ENCODE results near the gene FOXO3B. TPM values are rescaled to one million over a fixed set of nuclear protein-coding genes. Genes with fewer than 3 reads are reported as not detected.
"Not testable (repeated sequence)": the region's sequence is repeated elsewhere in the genome, so short reads cannot be mapped to it uniquely, and the experiment has no call there.

The FOXO3B gene
- total RNA-seq (3.0 TPM), polyA plus RNA-seq (ENCODE audit: insufficient read depth, low read depth, low replicate concordance) (0.49 TPM)
- long read RNA-seq, donor 1, partial matches to known transcripts, result 0 of 1 reads
- long read RNA-seq, donor 1, other reads (novel, unspliced or antisense), result 0 of 1 reads
- long read RNA-seq, donor 2, result 0 reads
- long read RNA-seq, donor 3, partial matches to known transcripts, result 0 of 3 reads
- long read RNA-seq, donor 3, other reads (novel, unspliced or antisense), result 0 of 3 reads
- long read RNA-seq, donor 4, partial matches to known transcripts, result 0 of 2 reads
- long read RNA-seq, donor 4, other reads (novel, unspliced or antisense), result 0 of 2 reads
- long read RNA-seq, donor 5, result 0 reads
- long read RNA-seq, donor 6, result 0 reads
- long read RNA-seq, donor 7, partial matches to known transcripts, result 0 of 2 reads
- long read RNA-seq, donor 7, other reads (novel, unspliced or antisense), result 0 of 2 reads
- long read RNA-seq, donor 8, result 0 reads
- long read RNA-seq, donor 9, partial matches to known transcripts, result 0 of 2 reads
- long read RNA-seq, donor 9, other reads (novel, unspliced or antisense), result 0 of 2 reads
- long read RNA-seq, donor 10, partial matches to known transcripts, result 0 of 2 reads
- long read RNA-seq, donor 10, other reads (novel, unspliced or antisense), result 0 of 2 reads

DNA sequence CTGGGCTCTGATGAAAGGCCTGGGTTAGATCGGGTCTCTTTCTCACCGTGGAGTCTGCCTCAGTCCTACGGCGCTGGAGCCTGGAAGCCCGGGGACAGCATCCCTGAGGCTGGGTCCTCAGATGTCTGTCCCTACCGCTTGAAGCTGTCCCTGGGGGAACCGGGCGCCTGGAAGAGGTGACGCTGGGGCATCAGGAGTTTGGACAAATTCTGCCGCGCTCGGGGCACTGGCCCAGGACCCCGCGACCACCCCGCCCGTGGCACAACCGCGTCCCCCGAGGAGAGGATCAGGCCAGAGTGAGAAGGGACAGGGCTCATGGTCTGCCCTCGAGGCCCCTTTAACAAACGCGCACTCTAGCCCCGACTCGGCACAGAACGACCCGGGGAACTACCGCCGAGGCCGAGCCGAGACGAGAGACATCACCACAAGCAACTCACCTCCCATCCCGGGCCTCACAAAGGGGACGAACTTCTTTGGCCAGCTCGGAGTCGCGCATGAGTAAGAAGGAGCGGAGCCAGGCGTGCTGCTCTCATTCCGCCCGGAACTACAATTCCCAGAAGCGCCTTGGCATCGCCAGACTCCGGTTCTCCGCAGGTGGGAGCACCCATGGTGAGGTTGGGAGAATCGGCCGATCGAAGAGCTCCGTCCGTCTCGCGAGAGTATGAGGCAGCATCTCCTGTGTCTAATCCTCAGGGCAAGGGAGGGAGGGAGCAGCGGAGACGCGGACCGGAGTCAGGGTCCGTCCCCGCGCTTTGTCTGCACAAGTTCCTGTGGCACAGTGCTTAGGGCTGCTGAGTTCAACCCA is at the start of gene FOXO3B:
Gene FOXO3B, minus strand, starts transcription at position 548 of the 805 bp plus-strand sequence. CDS start 663 bp downstream, outside the sequence.
- H3K36me3 ChIP-seq (ENCODE audit: control insufficient read depth in 2 of 3, insufficient read depth in 3 of 3, low read length in 3 of 3); H3K4me1 ChIP-seq (ENCODE audit: control insufficient read depth in 2 of 3, insufficient read depth in 2 of 3, low read depth in 1 of 3, low read length in 3 of 3); intact Hi-C loops (cut with DNase I); H3K9me3 ChIP-seq (ENCODE audit: control insufficient read depth in 2 of 3, insufficient read depth in 1 of 3, low read length in 3 of 3); H3K27ac ChIP-seq (ENCODE audit: low read depth in 2 of 2, low read length in 2 of 2); H3K27me3 ChIP-seq (ENCODE audit: control insufficient read depth, insufficient read depth, low read length): not testable (repeated sequence)
- peak within 1 kb of the TSS; percentile 49 to 78 (median 56) for H3K4me3 ChIP-seq (ENCODE audit: low read length in 3 of 3)
- peak within 1 kb of the TSS in 2 of 3 donors; percentile 34 to 39 for H3K9ac ChIP-seq (ENCODE audit: low read length in 3 of 3)
- DNase-seq (peak; percentile 89 to 99 (median 93)), FAIRE-seq (peak; percentile 95)

DNA sequence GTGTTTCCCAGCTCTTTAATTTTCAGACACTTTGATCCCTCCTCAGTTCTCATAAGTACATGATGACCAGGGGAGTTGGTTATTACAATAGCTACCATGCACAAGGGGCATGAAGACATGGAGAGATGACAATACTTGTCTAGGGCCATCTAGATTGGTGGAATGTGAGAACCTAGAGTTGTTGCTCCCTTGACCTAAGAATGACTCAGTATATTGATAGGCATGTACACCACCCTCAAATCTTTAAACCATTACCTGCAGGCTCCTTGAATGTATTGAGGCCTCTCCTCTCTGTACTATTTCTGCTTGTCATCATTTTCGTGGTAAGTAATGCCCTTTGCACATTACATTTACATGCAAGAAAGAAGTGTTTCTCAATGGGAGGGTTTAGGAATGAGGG is 41.4 kb upstream of the FOXO3B start:
- H3K4me1 ChIP-seq (ENCODE audit: control insufficient read depth in 2 of 3, insufficient read depth in 2 of 3, low read depth in 1 of 3, low read length in 3 of 3); H3K4me3 ChIP-seq (ENCODE audit: low read length in 3 of 3); DNase-seq; intact Hi-C loops (cut with DNase I); H3K27ac ChIP-seq (ENCODE audit: low read depth in 2 of 2, low read length in 2 of 2); H3K36me3 ChIP-seq (ENCODE audit: control insufficient read depth in 2 of 3, insufficient read depth in 3 of 3, low read length in 3 of 3); H3K9ac ChIP-seq (ENCODE audit: low read length in 3 of 3); H3K9me3 ChIP-seq (ENCODE audit: control insufficient read depth in 2 of 3, insufficient read depth in 1 of 3, low read length in 3 of 3); H3K27me3 ChIP-seq (ENCODE audit: control insufficient read depth, insufficient read depth, low read length); FAIRE-seq: not testable (repeated sequence)

DNA sequence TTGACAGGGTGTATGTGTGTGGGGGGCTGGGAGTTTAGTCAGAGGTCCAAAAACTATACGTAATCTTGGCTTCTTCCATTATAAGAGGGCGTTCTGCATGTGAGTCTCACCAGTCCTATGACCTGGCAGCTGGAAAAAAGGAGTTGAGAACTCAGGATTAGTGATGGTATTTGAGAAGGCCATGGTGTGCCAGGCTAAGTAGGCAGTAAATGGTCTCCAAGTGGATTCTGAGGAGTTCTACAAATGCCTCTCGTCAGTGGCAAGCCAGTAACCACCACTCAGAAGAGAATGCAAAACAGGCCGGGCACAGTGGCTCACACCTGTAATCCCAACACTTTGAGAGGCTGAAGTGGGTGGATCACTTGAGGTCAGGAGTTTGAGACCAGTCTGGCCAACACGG is 40.5 kb upstream of the FOXO3B start:
- H3K4me1 ChIP-seq (ENCODE audit: control insufficient read depth in 2 of 3, insufficient read depth in 2 of 3, low read depth in 1 of 3, low read length in 3 of 3); H3K4me3 ChIP-seq (ENCODE audit: low read length in 3 of 3); intact Hi-C loops (cut with DNase I); H3K9me3 ChIP-seq (ENCODE audit: control insufficient read depth in 2 of 3, insufficient read depth in 1 of 3, low read length in 3 of 3); H3K27ac ChIP-seq (ENCODE audit: low read depth in 2 of 2, low read length in 2 of 2); H3K36me3 ChIP-seq (ENCODE audit: control insufficient read depth in 2 of 3, insufficient read depth in 3 of 3, low read length in 3 of 3); H3K9ac ChIP-seq (ENCODE audit: low read length in 3 of 3); H3K27me3 ChIP-seq (ENCODE audit: control insufficient read depth, insufficient read depth, low read length); DNase-seq; FAIRE-seq: not testable (repeated sequence)

DNA sequence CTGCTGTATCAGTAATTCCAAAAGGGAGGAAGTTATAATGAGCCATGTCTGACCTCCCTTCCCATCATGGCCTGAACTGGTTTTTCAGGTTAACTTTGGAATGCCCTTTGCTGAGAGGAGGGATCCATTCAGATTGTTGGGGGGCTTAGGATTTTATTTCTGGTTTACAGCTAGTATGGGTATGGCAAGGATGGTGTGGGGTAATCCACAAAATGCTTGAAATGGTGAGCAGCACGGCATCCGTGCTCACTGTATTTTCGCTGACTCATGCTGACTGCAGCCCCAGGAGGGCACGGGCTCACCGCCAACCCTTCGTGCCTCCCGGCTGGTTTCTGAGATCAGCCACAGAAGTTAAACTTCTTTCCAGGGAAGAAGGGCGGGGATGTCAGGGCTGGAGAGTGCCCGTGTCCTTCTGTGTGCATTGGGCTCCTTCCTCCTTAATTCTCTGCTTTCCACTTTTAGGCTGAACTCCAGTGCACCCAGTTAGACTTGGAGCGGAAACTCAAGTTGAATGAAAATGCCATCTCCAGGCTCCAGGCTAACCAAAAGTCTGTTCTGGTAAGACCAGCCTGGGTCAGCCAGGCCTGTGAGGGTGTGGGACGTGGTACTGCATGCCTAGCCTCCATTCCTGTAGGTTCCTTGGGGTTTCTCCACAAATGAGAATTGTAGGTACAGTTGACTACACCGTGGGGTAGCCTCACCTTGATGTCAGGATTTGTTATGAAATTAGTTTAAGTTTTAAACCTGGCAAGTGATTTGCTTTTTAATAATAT is 39.8 kb upstream of the FOXO3B start:
- H3K4me1 ChIP-seq (ENCODE audit: control insufficient read depth in 2 of 3, insufficient read depth in 2 of 3, low read depth in 1 of 3, low read length in 3 of 3); H3K4me3 ChIP-seq (ENCODE audit: low read length in 3 of 3); H3K36me3 ChIP-seq (ENCODE audit: control insufficient read depth in 2 of 3, insufficient read depth in 3 of 3, low read length in 3 of 3); DNase-seq; H3K9ac ChIP-seq (ENCODE audit: low read length in 3 of 3); H3K9me3 ChIP-seq (ENCODE audit: control insufficient read depth in 2 of 3, insufficient read depth in 1 of 3, low read length in 3 of 3); H3K27ac ChIP-seq (ENCODE audit: low read depth in 2 of 2, low read length in 2 of 2); H3K27me3 ChIP-seq (ENCODE audit: control insufficient read depth, insufficient read depth, low read length); intact Hi-C loops (cut with DNase I): not testable (repeated sequence)
- FAIRE-seq, result peak; percentile 27

DNA sequence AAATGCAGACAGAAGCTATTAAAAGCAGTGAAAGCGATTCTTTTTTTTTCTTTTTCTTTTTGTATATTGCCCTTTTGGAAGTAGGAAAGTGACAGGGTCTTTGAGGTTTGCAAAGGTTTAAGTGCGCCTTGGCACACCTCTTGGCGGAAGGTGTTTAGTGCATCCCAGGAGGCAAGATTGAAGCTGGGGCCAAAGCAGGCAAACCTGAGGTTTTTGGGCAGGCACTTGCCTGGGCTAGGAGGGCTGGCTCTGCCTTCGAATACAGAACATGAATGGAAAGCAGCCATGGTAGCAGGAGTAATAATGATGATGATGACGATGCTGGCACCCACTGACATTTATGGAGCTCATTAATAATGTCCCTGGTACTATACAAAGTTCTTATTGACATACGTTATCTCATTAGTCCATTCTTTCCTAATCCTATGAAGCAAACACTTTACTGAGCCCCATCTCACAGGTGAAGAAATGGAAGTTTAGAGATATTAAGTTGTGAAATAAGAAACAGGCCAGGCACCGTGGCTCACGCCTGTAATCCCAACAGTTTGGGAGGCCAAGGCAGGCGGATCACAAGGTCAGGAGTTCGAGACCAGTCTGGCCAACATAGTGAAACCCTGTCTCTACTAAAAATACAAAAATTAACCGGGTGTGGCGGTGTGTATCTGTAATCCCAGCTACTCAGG is 37.5 kb upstream of the FOXO3B start:
- H3K27ac ChIP-seq (ENCODE audit: low read depth in 2 of 2, low read length in 2 of 2); H3K9me3 ChIP-seq (ENCODE audit: control insufficient read depth in 2 of 3, insufficient read depth in 1 of 3, low read length in 3 of 3); H3K9ac ChIP-seq (ENCODE audit: low read length in 3 of 3); H3K27me3 ChIP-seq (ENCODE audit: control insufficient read depth, insufficient read depth, low read length); H3K4me3 ChIP-seq (ENCODE audit: low read length in 3 of 3); H3K36me3 ChIP-seq (ENCODE audit: control insufficient read depth in 2 of 3, insufficient read depth in 3 of 3, low read length in 3 of 3); H3K4me1 ChIP-seq (ENCODE audit: control insufficient read depth in 2 of 3, insufficient read depth in 2 of 3, low read depth in 1 of 3, low read length in 3 of 3); intact Hi-C loops (cut with DNase I); DNase-seq; FAIRE-seq: not testable (repeated sequence)

DNA sequence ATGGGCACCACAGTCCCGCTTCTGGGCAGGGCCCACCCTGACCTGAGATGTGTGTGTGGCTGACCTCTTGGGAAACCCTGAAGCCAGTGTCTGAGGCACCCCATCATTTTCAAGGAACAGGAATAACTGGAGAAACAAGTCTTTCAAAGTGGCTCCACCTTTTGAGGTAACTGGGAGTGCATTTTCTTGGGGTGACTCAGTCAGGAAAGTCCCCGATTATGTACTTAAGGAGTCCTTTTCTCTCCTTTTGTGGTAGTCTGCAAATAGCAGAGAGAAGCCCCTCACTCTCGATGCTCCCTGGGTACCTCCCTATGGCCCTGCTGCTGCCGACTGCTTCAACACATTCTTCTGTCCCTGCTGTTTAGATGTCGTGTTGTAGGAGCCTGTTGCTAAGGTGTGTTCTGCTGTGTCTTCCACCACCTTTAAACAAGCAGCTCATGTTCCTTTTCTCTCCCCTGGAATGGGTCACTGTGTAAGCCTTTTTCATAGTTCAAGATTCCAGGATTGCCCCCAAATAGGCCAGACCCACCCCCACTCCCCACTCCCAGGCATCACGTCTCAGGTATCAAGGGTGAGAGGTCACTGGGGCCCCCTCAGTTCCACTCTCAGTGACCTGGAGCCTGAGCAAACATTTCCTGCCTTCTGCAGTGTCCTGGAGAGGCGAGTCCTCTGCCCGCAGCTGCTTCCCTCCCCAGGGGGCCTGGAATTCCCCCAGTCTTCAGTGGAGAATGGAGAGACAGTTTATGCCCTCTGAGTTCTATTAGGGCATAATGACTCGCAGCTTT is 36.7 kb upstream of the FOXO3B start:
- H3K9ac ChIP-seq (ENCODE audit: low read length in 3 of 3); H3K36me3 ChIP-seq (ENCODE audit: control insufficient read depth in 2 of 3, insufficient read depth in 3 of 3, low read length in 3 of 3); H3K27ac ChIP-seq (ENCODE audit: low read depth in 2 of 2, low read length in 2 of 2); intact Hi-C loops (cut with DNase I); H3K4me3 ChIP-seq (ENCODE audit: low read length in 3 of 3); H3K9me3 ChIP-seq (ENCODE audit: control insufficient read depth in 2 of 3, insufficient read depth in 1 of 3, low read length in 3 of 3); H3K4me1 ChIP-seq (ENCODE audit: control insufficient read depth in 2 of 3, insufficient read depth in 2 of 3, low read depth in 1 of 3, low read length in 3 of 3); FAIRE-seq; H3K27me3 ChIP-seq (ENCODE audit: control insufficient read depth, insufficient read depth, low read length): not testable (repeated sequence)
- DNase-seq, result peak in 4 of 5 donors; percentile 55 to 76 (median 62)
